ENCODE results near the gene ZDHHC20. TPM values are rescaled to one million over a fixed set of nuclear protein-coding genes. Genes with fewer than 3 reads are reported as not detected.

The ZDHHC20 gene, protein sequence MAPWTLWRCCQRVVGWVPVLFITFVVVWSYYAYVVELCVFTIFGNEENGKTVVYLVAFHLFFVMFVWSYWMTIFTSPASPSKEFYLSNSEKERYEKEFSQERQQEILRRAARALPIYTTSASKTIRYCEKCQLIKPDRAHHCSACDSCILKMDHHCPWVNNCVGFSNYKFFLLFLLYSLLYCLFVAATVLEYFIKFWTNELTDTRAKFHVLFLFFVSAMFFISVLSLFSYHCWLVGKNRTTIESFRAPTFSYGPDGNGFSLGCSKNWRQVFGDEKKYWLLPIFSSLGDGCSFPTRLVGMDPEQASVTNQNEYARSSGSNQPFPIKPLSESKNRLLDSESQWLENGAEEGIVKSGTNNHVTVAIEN
- total RNA-seq = 10 to 100 TPM; 65.7 to 68.0 TPM

DNA sequence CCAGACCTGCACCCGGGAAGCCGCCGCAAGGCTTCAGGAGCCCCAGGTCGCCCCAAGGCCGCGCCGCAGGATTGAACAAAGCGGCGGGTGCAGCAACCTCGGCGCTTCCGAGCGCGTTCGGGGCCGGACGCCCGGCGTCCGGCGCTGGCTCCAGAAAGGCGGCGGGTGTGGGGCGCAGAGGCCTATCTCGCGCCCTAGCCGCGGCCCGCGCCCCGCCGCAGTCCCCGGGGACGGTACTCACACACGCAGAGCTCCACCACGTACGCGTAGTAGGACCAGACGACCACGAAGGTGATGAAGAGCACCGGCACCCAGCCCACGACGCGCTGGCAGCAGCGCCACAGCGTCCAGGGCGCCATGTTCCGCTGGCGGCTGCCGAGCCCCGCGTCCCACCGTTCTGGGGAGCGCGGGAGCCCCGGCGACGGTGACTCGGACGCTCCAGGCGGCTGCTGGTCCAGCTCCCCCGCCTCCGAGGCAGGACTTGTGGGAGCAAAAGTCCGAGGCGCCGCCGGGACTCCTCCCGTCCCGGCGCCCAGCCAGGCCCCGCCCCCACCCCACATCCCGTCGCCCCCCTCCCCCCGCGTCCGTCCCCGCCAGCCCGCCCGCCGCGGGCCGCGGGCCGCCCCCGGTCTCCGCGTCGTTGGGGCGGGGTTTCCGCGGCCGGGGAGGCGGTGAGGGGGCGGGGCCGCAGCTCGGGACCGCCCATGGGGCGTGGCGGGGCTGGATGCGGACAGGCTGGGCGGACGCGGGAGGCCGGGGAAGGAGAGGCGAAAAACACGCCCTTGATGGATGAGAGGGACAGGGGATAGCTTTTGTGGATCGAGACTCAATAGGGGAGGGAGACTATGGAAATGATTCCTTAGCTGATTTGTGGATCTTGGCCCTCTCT is at the start of gene ZDHHC20:
ZDHHC20 (minus strand) TSS at position 491 of the 889 bp plus-strand sequence; CDS start at position 359, 132 bp downstream.
- CTCF ChIA-PET = interaction anchor here (1.0 to 5.8 kb wide), 8 partner anchors 18 to 348 kb away, joined by 3 to 28 read pairs (median 4); partner anchors contain the start of genes MRPL57 and SKA3
- H3K36me3 Mint-ChIP-seq = peaks cover 13% of the 10 kb centered on the region
- H3K9me3 Mint-ChIP-seq (ENCODE audit: low read depth) = peaks cover 7% of the 10 kb centered on the region
- peak; percentile 89 for DNase-seq
- peak within 1 kb of the TSS; percentile 89 for H3K4me3 Mint-ChIP-seq
- ATAC-seq = peak; percentile 89
- H3K27ac Mint-ChIP-seq = peak within 1 kb of the TSS; percentile 90
- no peaks in the 10 kb centered on the region for H3K27me3 Mint-ChIP-seq
- peaks cover 34% of the 10 kb centered on the region for H3K4me1 Mint-ChIP-seq

DNA sequence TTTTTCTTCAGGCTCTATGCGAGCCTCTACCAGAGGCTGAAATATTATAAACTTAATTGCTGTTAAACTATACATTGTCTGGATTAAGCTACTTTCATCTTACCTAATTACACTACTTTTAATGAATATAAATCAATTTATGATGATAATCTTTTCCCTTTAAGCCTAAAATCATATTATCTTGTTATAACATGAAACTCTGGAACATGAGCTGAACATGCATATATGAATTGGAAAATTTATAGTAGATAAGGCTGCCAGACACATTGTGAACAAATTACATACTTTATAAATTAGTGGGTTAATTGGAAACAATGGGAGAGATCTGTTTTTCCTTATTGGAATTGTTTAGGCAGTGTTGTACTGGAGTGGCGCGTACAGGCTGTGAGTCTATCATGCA is 45.3 kb upstream of the ZDHHC20 start:
- ATAC-seq = no peak
- CTCF ChIA-PET = no interaction called here
- Mint-ChIP-seq H3K9me3 (ENCODE audit: low read depth) (no peaks in the 10 kb centered on the region), H3K36me3 (peaks cover 17% of the 10 kb centered on the region), H3K4me1 (no peaks in the 10 kb centered on the region), H3K4me3 (no peak overlapping the region), H3K27ac (no peak overlapping the region), H3K27me3 (no peaks in the 10 kb centered on the region)
- DNase-seq = no peak

DNA sequence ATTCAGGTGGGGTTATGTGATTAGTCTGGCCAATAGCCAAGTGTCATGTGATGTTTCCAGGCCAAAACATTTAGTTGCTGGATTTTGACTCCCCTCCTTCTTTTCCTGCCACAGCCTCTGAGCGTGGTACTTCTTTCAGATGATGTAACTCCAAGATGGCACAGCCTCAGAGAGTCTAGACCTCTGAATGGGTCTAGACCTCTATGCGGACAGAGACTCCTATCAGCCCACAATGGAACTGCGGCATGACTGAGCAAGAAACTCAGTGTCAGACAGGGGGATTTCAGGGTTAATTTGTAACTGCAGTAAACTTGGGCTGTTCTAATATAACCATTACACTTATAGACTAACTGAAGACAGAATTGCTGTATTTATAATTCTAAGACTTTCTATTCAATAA is 42.6 kb upstream of the ZDHHC20 start:
- ATAC-seq (no peak), DNase-seq (no peak)
- Mint-ChIP-seq H3K36me3 (peaks cover 21% of the 10 kb centered on the region), H3K4me3 (no peak overlapping the region), H3K9me3 (ENCODE audit: low read depth) (no peaks in the 10 kb centered on the region), H3K4me1 (no peaks in the 10 kb centered on the region), H3K27me3 (no peaks in the 10 kb centered on the region), H3K27ac (no peak overlapping the region)
- CTCF ChIA-PET = no interaction called here

DNA sequence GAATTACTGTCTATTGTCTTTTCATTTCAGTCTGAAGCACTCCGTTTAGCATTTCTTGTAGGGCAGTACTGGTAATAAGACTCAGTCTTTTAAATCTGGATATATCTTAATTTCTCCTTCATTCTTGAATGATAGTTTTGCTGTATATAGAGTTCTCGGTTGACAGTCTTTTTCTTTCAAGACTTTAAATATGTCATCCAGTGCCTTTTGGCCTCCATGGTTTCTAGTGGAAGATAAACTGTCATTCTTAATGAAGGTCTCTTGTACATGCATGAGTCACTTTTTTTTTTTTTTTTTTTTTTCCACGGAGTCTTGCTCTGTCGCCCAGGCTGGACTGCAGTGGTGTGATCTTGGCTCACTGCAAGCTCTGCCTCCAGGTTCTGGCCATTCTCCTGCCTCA is 27.2 kb upstream of the ZDHHC20 start:
- peaks cover 2% of the 10 kb centered on the region for H3K27me3 Mint-ChIP-seq
- H3K4me3 Mint-ChIP-seq = no peak overlapping the region
- H3K4me1 Mint-ChIP-seq = no peaks in the 10 kb centered on the region
- H3K27ac Mint-ChIP-seq = no peak overlapping the region
- peaks cover 29% of the 10 kb centered on the region for H3K36me3 Mint-ChIP-seq
- DNase-seq = no peak
- H3K9me3 Mint-ChIP-seq (ENCODE audit: low read depth) = peaks cover 12% of the 10 kb centered on the region
- CTCF ChIA-PET = interaction anchor here (1.0 kb wide), 1 partner anchor 10 kb away, joined by 3 read pairs; no protein-coding TSS in a partner anchor
- ATAC-seq = no peak

DNA sequence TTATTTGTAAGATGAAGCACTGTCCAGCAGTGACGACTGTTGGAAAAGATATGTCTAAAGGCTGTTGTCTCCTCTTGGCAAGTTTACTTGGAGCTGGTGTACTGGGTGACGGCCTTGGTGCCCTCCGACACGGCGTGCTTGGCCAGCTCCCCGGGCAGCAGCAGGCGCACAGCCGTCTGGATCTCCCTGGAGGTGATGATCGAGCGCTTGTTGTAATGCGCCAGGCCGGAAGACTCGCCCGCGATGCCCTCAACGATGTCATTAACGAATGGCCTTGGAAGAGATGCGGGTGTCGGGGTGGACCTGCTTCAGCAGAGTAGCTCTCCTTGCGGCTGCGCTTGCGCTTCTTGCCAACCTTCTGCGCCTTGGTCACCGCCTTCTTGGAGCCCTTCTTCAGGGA is 24.6 kb upstream of the ZDHHC20 start:
- Mint-ChIP-seq H3K4me1 (peaks cover 13% of the 10 kb centered on the region), H3K4me3 (no peak overlapping the region), H3K9me3 (ENCODE audit: low read depth) (peaks cover 7% of the 10 kb centered on the region), H3K27ac (no peak overlapping the region), H3K27me3 (peaks cover 10% of the 10 kb centered on the region), H3K36me3 (peaks cover 13% of the 10 kb centered on the region)
- CTCF ChIA-PET = no interaction called here
- no peak for DNase-seq
- ATAC-seq = no peak

DNA sequence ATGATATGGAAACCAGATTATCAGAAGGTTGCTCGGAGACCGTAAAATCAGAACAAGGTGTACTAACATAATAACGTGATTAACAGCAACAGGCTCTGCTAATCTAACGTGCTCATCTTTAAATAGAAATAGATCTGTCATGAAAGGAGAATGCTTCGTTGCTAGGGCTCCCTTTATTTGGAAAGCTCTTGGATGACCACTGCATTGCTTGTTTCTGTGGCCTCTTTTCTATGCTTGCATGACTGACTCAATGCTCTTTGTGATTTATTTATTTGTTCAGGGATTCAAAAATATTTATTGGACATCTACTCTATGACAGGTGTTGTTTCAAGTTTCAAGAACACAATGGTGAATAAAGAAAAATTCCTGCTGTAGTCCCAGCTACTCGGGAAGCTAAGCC is 22.3 kb upstream of the ZDHHC20 start:
- Mint-ChIP-seq H3K4me1 (peaks cover 25% of the 10 kb centered on the region), H3K9me3 (ENCODE audit: low read depth) (peaks cover 4% of the 10 kb centered on the region), H3K36me3 (peaks cover 4% of the 10 kb centered on the region), H3K27me3 (peaks cover 10% of the 10 kb centered on the region), H3K4me3 (no peak overlapping the region), H3K27ac (no peak overlapping the region)
- ATAC-seq (no peak), DNase-seq (no peak)
- CTCF ChIA-PET = interaction anchor here (1.2 to 9.5 kb wide), 2 partner anchors 178 to 185 kb away, joined by 3 to 131 read pairs; no protein-coding TSS in a partner anchor

DNA sequence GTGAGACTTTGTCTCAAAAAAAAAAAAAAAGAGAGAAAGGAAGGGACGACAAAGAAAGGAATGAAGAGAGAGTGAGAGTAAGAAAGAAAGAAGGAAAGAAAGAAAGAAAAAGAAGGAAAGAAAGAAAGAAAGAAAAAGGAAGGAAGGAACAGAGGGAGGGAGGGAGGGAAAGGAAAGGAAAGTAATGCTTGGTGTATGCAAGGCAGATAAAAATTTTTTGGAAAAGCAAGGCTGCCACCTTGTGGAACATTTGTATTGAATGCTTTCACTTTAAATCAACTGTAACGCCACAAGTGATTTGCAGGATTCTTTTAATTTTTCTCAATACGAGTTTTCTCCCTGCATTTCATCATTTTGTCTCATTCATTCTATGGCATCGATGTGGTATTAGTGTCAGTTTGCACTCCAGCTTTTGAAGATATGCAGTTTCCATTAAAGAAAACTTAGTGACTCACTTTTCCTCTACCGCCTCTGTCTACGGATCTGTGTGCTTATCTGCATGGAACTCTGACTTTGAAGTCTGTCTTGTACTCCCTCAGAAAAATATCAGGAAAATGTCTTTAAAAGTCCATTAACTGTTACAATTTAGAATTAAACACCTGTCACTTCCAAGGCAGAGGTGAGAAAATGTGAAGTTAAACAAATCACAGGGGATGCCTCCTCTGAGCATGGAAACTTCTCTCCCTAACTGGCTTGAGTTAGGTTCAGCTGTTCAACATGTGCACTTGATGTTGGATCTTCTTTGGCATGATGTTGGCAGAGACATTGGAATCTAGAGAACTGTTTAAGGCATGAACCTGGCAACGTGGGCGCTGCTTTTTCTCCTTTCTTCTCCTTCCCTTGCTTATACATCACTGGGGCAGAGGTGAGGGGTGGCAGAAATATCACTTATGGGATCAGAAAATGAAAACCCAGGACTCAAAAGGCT is 20.0 kb upstream of the ZDHHC20 start:
- peak overlapping the region; percentile 8 for H3K4me3 Mint-ChIP-seq
- H3K9me3 Mint-ChIP-seq (ENCODE audit: low read depth) = no peaks in the 10 kb centered on the region
- CTCF ChIA-PET = interaction anchor here (0.5 to 9.5 kb wide), 13 partner anchors 11 to 584 kb away, joined by 3 to 131 read pairs (median 3); partner anchors contain the start of genes MICU2 and ZDHHC20
- no peaks in the 10 kb centered on the region for H3K36me3 Mint-ChIP-seq
- DNase-seq (peak; percentile 65), ATAC-seq (peak; percentile 56)
- peaks cover 25% of the 10 kb centered on the region for H3K4me1 Mint-ChIP-seq
- no peak overlapping the region for H3K27ac Mint-ChIP-seq
- peaks cover 10% of the 10 kb centered on the region for H3K27me3 Mint-ChIP-seq

DNA sequence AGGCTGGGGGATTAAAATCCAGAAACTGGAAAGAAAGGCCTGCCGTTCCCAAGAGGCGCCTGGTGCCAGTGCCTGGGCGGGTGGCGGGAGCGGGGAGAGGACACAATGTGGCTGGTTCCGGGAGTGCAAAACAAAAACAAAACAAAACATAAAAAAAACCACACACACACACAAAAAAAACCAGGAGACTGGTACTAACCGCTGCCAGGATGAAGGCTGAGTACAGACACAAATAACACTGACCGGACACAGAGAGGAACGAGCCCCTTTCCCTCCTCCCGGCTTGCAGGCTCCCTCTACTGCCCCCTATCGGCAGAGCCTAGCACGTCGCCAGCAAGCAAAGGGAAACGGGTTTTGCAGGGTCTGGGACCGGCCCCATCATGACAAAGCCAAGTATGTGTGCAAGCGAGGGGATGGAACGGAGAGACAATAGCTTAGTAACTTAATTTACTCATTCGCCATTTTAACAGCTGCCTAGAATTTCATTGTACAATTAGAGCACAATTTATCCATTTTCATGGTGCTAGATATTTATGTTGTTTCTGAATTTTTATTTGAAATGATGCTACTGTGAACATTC is 17.9 kb upstream of the ZDHHC20 start:
- DNase-seq = peak; percentile 90
- H3K4me3 Mint-ChIP-seq = peak overlapping the region; percentile 79
- peak; percentile 85 for ATAC-seq
- CTCF ChIA-PET = interaction anchor here (0.6 to 9.5 kb wide), 43 partner anchors 9 to 985 kb away, joined by 3 to 131 read pairs (median 3); partner anchors contain the start of genes MICU2, MRPL57, SKA3 and ZDHHC20
- peaks cover 10% of the 10 kb centered on the region for H3K27me3 Mint-ChIP-seq
- H3K36me3 Mint-ChIP-seq = no peaks in the 10 kb centered on the region
- peaks cover 25% of the 10 kb centered on the region for H3K4me1 Mint-ChIP-seq
- no peaks in the 10 kb centered on the region for H3K9me3 Mint-ChIP-seq (ENCODE audit: low read depth)
- H3K27ac Mint-ChIP-seq = peak overlapping the region; percentile 67

DNA sequence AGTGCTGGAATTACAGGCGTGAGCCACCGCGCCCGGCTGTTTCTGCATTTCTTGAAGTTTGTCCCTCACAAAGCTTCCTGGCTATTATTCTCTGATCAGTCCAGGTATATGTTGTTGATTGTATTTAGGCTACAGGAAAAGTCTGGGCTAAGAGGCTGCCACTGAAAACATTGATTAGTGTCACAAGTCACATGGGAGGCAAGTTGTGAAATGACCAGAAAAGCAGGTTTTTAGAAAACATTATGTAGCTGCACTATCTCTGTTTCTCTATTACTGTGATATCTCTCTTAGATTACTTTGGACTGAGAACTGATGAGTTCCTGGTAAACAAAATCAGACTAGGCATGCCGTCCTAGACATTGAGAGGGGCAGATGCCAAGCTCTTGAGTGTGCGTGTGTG is 16.0 kb upstream of the ZDHHC20 start:
- no peak for ATAC-seq
- Mint-ChIP-seq H3K9me3 (ENCODE audit: low read depth) (peaks cover 4% of the 10 kb centered on the region), H3K36me3 (peaks cover 2% of the 10 kb centered on the region), H3K27ac (no peak overlapping the region), H3K4me3 (no peak overlapping the region), H3K27me3 (peaks cover 12% of the 10 kb centered on the region), H3K4me1 (peaks cover 23% of the 10 kb centered on the region)
- CTCF ChIA-PET = interaction anchor here (3.4 to 9.5 kb wide), 2 partner anchors 16 to 179 kb away, joined by 28 to 131 read pairs; partner anchors contain the start of gene ZDHHC20
- DNase-seq = no peak

DNA sequence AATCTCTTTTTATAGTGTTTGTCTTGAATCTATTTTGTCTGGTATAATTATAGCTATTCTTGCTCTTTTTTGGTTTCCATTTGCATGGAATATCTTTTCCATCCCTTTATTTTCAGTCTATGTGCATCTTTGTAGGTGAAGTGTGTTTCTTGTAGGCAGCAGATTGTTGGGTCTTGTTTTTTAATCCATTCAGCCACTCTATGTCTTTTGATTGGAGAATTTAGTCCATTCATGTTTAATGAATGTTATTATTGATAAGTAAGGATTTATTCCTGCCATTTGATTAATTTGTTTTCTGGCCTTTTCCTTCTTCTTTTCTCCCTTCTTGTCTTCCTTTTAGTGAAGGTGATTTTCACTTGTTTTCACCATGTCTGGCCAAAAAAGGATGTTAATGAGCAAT is 11.7 kb upstream of the ZDHHC20 start:
- CTCF ChIA-PET = no interaction called here
- DNase-seq (no peak), ATAC-seq (no peak)
- peaks cover 6% of the 10 kb centered on the region for H3K36me3 Mint-ChIP-seq
- H3K4me3 Mint-ChIP-seq = no peak overlapping the region
- H3K9me3 Mint-ChIP-seq (ENCODE audit: low read depth) = peaks cover 6% of the 10 kb centered on the region
- no peaks in the 10 kb centered on the region for H3K4me1 Mint-ChIP-seq
- peaks cover 14% of the 10 kb centered on the region for H3K27me3 Mint-ChIP-seq
- H3K27ac Mint-ChIP-seq = no peak overlapping the region

DNA sequence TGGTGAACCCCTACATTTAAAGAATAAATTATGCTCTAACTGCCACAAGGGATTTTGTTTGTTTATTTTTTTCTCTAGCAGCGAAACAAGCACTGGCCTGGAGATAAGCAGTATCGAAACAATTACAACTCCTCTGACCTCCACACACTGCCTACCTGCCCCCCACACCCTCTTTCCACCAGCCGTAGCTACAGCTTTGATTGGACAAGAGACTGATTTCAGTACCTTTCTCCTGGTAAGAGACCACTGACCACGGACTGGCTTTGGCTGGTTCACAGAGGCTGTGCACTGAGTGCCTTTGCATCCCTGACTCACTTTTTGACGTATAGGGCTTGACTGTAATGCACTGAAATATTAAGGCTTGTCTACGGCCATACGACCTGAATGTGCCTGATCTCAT is 7.4 kb upstream of the ZDHHC20 start:
- no peak overlapping the region for H3K27ac Mint-ChIP-seq

DNA sequence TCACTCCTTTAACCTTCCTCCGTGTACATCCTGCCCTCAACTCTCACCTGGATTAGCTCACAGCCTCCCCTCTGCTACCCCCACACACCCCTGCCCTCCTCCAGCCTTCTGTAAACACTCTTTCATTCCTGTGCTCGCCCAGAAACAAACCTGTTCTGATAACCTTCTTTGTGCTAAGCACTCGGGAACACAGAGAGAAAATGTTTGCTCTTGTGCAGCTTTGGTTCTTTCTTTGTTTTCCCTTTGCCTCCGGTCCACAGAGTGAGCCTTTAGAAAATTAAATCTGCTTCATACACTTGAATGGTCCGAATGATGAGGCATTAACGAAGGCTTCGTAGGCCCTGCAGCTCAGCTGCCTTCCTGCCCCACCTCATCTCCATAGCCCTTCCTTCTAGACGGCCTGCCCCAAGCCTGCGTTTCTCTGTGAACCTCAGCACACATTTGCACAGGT is 6.6 kb upstream of the ZDHHC20 start:
- DNase-seq = no peak
- CTCF ChIA-PET = no interaction called here
- Mint-ChIP-seq H3K27ac (no peak overlapping the region), H3K27me3 (peaks cover 9% of the 10 kb centered on the region), H3K4me3 (no peak overlapping the region), H3K9me3 (ENCODE audit: low read depth) (peaks cover 5% of the 10 kb centered on the region), H3K4me1 (no peaks in the 10 kb centered on the region), H3K36me3 (peaks cover 4% of the 10 kb centered on the region)
- no peak for ATAC-seq

More for the DNA sequence above, 7.4 kb upstream of the ZDHHC20 start:
- Mint-ChIP-seq H3K4me3 (no peak overlapping the region), H3K4me1 (no peaks in the 10 kb centered on the region), H3K27me3 (peaks cover 11% of the 10 kb centered on the region), H3K36me3 (peaks cover 5% of the 10 kb centered on the region), H3K9me3 (ENCODE audit: low read depth) (peaks cover 6% of the 10 kb centered on the region)
- DNase-seq = no peak
- ATAC-seq = no peak
- CTCF ChIA-PET = interaction anchor here (0.6 kb wide), 1 partner anchor 537 kb away, joined by 3 read pairs; no protein-coding TSS in a partner anchor
